NCI-H1417 (cell line): ENCODE data around the gene SON.
"Not testable (repeated sequence)": the region's sequence is repeated elsewhere in the genome, so short reads cannot be mapped to it uniquely, and the experiment has no call there.

Source experiments
- DNase-seq, 3 experiments: peaks; one replicate each; lab custom pipeline; 2025; lab: John Stamatoyannopoulos, UW

SON gene, protein sequence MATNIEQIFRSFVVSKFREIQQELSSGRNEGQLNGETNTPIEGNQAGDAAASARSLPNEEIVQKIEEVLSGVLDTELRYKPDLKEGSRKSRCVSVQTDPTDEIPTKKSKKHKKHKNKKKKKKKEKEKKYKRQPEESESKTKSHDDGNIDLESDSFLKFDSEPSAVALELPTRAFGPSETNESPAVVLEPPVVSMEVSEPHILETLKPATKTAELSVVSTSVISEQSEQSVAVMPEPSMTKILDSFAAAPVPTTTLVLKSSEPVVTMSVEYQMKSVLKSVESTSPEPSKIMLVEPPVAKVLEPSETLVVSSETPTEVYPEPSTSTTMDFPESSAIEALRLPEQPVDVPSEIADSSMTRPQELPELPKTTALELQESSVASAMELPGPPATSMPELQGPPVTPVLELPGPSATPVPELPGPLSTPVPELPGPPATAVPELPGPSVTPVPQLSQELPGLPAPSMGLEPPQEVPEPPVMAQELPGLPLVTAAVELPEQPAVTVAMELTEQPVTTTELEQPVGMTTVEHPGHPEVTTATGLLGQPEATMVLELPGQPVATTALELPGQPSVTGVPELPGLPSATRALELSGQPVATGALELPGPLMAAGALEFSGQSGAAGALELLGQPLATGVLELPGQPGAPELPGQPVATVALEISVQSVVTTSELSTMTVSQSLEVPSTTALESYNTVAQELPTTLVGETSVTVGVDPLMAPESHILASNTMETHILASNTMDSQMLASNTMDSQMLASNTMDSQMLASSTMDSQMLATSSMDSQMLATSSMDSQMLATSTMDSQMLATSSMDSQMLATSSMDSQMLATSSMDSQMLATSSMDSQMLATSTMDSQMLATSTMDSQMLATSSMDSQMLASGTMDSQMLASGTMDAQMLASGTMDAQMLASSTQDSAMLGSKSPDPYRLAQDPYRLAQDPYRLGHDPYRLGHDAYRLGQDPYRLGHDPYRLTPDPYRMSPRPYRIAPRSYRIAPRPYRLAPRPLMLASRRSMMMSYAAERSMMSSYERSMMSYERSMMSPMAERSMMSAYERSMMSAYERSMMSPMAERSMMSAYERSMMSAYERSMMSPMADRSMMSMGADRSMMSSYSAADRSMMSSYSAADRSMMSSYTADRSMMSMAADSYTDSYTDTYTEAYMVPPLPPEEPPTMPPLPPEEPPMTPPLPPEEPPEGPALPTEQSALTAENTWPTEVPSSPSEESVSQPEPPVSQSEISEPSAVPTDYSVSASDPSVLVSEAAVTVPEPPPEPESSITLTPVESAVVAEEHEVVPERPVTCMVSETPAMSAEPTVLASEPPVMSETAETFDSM (N-terminal part only)

DNA sequence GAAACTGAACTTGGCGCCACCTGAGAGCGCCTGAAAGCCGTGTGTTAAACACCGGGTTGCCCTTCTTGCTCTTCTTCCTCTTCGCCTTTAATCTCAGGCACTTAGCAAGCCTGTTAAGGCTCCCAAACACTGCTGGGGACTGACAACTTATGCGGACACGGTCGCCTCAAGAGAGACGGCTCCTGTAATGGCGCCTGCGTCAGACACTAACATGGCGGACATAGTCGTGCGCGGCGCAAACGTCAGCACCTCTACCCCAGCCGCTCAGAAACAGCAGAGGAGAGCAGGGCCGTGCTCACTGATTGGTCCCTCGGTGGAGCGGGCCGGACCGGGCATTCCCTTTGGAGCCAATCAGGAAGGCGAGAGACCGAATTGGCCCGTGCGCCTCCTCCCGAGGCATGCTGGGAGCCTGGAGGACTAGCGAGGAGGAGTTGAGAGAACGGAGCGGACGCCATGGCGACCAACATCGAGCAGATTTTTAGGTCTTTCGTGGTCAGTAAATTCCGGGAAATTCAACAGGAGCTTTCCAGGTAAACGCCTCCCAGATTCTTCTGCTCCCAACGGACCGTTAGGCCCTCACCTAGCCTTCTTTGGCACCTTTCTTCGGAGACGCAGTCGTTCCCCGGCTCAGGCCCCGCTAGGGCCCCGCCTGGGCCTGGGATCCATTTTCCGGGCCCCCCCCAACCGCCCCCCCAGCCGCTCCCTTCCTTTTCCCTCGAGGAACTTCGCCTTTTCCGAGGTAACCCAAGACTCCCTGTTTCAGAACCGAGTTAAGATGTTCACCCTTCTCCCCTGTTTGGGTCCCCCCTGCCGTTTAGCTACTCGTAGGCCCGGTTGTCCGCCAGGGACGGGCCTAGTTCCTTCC lies at the start of gene SON:
Gene SON, plus strand, starts transcription at position 399 of the 865 bp plus-strand sequence. Its CDS starts 55 bp downstream, at position 454.
- peak; percentile 99 to 100 (median 99) for DNase-seq

DNA sequence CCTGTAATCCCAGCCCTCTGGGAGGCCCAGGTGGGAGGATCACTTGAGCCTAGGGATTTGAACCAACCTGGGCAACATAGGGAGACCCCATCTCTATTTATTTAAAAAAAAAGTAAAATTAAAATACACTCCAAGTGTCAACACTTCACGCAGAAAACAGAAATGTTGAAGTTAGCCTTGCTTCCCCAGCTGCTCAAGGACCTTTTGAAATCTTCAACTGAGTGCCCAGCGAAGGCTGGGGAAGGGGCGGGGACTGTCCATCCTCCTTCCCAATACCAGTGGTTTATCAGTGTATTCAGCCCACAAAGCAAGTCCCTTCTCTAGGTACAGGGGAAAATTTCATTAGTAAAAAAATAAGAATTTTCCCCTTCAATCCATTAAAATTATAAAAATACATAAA lies 49.1 kb upstream of the SON start:
- no peak for DNase-seq

DNA sequence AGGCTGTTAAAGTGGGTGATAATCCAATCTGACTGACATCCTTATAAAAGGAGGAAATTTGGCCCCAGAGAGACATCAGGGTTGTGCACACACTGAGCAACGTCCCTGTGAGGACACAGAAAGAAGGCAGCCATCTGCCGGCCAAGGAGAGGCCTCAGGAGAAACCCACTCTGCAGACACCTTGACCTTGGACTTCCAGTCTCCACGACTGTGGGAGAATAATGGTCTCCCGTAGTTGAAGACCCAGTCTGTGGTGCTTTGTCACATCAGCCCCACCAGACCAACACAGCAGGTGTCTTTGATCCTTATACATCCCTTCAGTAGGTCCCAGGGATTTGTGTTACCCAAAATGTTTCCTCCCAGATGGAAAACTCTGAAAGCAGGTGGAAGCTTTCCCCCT lies 47.1 kb upstream of the SON start:
- no peak for DNase-seq

DNA sequence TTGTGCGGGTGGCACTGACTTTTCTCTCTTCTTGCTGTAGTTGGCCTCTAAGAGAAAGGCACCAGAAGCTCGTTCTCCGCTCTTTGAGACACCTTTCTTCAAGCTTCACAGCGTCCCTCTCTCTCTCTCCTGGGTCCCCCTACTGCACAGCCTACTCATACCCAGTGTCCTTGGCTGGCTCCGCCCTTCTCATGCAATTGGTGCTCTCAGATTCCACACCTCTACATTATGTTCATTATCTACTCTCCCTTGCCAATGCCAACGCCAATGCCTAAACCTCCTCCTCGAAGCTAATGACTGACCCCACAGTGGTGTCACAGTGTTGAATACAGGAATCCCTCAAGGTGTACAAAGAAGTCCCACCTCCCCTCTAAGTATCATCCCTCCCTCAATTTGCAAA lies 46.5 kb upstream of the SON start:
- DNase-seq, result no peak

DNA sequence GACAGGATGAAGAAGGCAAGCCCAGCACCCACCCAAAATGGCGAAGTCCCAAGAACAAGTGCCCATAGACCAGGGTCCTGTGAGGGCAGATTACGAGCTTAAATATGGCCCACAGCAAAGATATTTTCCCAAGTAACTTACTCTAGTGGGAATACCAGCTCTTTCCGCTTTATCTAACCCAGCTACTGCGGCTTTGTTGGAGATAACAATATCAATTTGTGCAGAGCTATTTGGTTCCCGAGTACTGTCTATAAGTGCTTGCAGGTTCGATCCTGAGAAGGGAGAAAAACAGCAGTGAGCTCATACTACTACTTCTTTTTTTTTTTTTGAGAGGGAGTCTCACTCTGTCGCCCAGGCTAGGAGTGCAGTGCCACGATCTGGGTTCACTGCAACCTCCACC lies 37.0 kb upstream of the SON start:
- no peak for DNase-seq

DNA sequence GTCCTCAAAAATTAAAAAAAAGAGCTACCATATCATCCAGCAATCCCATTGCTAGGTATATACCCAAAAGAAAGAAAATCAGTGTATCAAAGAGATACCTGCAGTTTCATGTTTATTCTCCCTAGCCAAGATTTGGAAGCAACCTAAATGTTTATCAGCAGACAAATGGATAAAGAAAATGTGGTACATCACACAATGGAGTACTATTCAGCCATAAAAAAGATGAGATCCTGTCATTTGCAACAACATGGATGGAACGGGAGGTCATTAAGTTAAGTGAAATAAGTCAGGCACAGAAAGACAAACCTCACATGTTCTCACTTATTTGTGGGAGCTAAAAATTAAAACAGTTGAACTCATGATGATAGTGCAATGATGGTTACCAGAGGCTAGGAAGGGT lies 35.8 kb upstream of the SON start:
- not testable (repeated sequence) for DNase-seq

DNA sequence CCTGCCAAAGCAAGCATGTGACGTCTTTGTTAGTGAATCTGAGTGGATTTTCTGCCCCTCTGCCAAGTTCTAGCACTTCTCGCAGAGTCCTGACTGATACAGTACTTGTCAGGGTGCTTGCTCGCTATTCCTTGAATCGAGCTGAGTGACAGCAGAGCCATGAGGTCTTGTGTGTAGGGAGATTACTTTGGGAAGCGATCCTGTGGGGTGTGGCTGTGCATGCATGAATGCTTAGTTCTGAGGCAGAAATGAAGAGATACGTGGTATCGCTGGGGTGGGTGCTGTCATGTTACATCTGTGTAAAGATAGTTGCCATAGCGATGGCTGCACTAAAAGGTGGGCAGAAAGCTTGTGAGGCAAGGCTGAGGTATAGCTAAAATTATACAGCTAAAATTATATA lies 32.0 kb upstream of the SON start:
- no peak for DNase-seq

DNA sequence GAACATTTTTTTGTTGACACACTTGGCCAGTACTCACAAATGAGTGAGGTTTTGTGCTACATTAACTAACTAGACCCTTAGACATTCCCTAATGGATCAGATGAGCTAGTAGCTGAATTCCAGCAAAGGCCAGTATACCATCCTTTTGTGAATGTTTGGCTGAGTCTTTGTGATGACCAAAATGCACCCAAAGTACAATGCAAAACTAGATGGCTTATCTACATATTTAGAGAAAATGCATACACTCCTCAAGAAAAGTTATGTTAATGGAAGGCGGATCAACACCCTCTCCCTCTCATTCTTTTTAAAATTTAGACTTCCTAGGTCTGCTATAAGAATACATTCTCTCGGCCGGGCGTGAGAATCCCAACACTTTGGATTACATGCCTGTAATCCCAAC lies 31.2 kb upstream of the SON start:
- DNase-seq, result no peak

DNA sequence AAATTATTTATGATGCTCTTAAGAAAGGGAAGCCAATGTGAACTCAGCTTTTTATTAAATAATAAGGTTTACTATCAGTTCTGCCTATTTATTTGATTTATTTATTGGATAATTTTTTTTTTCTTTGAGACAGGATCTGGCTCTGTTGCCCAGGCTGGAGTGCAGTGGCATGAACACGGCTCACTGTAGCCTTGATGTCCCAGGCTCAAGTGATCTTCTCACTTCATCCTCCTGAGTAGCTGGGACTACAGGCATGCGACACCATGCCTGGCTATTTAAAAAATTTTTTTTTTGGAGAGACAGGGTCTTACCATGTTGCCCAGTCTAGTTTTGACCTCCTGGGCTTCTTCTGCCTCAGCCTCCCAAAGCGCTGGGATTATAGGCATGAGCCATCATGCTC lies 30.4 kb upstream of the SON start:
- DNase-seq, result no peak

DNA sequence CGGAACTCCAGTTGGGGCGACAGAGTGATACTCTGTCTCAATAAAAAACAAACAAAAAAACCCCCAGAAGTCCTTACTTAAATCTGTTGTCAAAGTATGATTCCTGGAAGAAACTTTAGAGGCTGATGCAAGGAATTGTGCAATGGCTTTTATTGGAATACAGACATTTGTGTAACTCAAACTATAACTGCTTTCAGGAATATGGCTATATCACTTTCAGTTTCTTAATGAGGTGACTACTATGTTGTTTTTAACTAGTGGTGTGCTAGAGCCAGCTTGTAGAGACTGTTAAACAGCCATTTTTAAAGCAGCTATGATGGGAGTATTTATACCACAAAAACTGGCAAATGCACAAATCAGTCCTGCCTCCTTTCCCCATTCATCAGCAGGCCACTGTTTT lies 28.6 kb upstream of the SON start:
- DNase-seq, result no peak

DNA sequence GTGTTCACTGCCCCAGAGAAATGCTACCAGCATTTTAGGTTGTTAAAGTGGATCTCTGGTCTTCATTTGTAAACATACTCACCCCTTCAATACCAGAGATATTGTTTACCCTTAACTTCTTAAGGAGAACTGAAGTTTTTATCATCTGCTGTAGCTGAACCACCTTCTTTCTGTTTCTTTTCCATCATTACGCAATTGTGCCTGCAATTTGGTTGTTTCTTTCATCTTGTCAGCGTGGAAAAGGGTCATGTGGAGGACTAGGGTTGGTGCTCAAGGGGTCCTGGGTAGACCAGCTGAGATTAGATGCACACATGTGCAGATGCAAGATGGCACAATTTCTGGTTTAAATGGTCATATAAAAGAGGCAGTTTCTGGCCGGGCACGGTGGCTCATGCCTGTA lies 23.9 kb upstream of the SON start:
- no peak for DNase-seq

DNA sequence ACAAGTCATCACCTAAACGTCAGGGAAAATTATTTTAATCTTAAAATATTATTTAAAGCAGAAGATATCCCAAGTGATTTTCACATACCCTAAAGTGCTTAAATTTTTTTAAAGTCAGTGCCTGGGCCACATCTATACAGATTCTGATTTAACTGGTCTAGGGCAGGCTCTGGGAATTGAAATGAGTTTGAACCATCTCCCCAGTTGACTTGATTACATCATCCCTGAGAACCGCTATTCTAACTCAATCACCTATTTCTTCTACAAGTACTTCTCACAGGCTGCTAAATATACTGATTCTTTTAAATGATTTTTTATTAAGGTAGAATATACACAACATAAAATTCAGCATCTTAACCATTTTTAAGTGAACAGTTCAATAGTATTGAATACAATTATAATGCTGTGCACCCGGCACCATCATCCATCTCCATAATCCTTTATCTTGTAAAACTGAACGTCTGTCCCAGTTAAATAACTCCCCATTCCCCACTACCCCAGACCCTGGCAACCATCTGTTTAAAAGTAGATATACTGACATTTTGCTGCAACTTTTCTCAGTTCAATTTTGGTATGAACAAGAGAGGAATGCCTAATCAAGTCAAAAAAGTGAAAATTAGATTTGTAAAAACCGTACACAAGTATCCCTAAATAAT lies 20.4 kb upstream of the SON start:
- DNase-seq, result no peak

DNA sequence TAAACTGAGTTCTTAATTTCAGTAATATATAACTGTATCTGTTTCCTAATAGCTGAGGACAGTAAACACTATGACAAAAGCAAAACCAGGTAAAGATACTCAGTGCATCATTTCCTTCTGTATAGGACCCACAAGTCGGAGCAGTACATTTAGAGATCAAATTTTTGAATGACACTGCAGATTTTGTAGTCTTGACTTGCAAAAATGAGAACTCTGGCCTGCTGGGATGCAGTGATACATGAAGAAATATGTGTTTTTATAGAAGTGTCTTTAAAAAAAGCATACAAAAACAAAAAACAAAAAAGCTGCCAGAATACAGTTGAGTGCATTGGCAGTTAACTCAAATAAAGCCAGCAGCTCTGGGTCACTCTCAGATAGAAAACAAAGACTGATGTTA lies 19.9 kb upstream of the SON start:
- no peak for DNase-seq

DNA sequence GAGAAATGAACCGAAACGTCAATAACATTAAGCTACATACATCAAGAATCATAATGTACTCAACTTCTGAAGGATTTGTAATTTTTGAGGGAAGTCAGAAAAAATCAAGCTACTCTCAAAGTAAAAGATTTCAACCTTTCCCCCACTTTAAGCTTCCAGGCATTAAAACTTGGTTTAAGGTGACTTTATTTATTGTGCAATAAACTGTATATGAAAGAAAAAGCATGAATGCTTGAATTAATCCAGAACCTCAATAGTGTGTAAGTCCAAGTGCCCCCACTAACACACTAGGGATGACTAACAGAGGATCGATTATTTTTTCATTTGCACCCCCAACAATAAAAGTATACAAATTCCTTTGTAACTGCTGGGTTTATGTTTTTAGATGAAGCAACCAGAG lies 11.8 kb upstream of the SON start:
- no peak for DNase-seq

DNA sequence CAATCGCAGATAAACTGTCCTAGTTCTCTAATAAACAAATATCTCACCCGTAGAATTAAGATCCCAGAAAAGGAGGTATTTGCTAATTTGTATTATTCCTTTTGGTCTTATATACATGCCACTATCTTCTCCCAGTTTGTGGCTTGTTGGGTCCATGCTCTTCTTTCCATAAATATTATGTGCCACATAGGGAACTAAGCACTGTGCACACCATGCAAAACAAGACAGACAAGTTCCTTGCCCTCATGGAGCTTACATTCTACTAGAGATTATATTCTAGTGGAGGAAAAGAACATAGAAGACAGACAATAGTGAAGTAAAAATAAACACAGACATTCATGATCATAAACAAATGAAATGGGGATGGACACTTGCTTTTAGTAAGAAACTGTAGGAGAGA lies 5.6 kb upstream of the SON start:
- no peak for DNase-seq

DNA sequence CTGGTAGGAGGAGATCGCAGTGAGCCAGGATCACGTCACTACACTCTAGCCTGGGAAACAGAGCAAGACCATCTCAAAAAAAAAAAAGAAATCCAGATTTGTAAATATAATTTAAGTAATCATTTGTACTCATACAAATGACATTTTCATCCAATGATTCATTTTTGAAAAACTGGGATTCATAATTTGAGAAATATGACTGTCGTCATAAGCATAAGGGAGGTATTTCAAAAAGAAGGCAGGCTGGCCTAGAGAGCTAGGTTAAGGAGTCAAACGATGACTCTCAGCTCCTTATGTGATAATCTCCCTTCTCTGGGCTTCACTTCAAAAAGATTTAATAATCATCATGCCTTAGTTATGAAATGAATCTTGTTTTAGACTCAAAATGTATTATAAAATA lies 3.2 kb upstream of the SON start:
- no peak for DNase-seq

DNA sequence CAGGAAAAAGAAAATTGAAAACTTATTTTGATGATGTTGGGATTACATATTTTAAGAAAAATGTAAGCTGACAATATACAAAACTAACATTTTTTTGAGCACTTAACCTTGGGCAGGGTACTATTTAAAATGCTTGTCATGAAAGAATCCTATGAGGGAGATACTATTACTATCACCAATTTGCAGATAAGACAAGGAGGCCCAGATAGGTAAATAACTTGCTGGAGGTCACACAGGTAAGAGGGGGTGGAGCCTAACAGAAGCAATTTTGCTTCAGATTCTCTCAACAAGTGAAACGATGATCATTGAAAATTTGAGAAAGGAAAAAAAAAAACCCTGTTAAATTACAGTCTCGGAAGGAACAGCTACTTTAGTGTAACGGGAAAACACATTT lies 2.1 kb upstream of the SON start:
- no peak for DNase-seq

DNA sequence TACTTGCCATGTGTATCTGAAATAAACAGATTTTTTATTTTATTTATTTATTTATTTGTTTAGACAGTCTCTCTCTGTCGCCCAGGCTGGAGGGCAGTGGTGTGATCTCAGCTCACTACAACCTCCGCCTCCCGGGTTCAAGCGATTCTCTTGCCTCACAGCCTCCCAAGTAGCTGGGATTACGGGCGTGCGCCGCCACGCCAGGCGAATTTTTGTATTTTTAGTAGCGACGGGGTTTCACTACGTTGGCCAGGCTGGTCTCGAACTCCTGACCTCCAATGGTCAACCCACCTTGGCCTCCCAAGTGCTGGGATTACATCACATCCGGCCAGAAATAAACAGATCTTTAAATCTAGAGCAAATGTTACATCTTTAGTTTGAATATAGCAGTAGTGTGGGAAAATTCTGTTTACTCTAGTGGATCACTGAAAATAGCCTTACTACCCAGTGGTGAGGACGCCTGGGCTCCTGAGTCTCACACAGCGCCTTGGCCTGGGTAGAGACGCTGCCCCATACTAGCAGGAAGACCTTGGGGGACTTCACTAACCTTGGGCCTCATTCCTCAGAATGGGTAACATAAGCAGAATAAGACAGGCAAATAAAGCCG lies 1.6 kb upstream of the SON start:
- DNase-seq, result peak in 2 of 3 experiments; percentile 30 to 77

DNA sequence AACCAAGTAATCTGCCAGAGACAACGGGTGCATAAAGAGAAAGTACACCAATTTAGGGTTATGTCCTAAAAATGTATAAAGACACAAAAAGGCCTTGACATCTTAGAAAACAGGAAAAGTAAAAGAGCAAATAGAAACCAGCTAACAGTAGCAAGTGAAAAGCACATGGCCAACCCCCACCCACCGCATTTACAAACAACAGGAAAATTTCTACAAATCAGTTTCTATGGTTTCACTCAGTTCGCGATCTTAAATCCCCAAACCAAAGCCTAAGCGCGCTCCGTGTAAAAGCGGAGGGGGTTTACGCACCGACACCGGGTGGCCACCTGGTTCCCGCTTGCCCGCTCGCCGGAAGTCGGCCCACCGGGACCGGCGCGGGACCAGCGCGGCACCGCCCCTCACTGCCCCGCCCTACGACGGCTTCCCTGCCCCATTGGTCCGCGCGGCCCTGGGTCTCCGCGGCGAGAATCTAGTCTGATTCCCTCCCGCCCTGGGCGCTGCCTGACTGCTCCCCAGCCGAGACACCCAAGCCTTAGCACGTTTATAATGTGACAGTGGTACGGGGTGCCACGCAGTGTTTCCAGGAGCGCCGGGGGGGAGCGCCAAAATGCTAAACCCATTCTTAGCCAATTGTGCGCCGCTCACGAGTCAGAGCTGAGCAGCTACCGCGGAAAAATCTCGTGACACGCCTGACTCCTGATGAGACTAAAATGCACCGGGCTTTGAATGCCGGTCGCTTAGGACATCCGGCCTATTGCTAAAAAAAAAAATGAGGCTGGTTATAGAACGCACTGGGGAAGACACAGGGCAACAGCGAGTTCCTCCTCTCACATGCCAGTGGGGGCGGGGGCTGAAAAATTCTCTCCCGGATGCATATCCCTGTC lies 840 bp upstream of the SON start, which contains the start of gene GART:
Gene GART, minus strand, starts transcription at position 362 of the 884 bp plus-strand sequence. CDS start 2,802 bp downstream, outside the sequence.
- DNase-seq, result peak; percentile 85 to 91 (median 90)
